ENCODE results near the gene PHF2.

Gene PHF2

GRCh38 chr9:93677048-93677571, 100.7 kb downstream of the PHF2 start:
- Histone ChIP-seq H3K27me3 (ENCODE audit: control insufficient read depth in 1 of 2, insufficient read depth in 2 of 2, low read length in 2 of 2) (no peaks in the 10 kb centered on the region), H3K4me3 (ENCODE audit: low read depth in 1 of 2, low read length in 2 of 2) (no peak overlapping the region), H3K9me3 (ENCODE audit: control insufficient read depth in 1 of 2, low read length in 2 of 2) (no peaks in the 10 kb centered on the region), H3K4me1 (ENCODE audit: control insufficient read depth in 1 of 2, insufficient read depth in 2 of 2, low read length in 2 of 2) (no peaks in the 10 kb centered on the region), H3K27ac (ENCODE audit: low read depth, low read length) (no peak overlapping the region), H3K36me3 (ENCODE audit: control insufficient read depth in 1 of 2, insufficient read depth in 2 of 2, low read length in 2 of 2) (peaks cover 11 to 58% of the 10 kb centered on the region in 2 donors), H3K9ac (ENCODE audit: low read depth in 1 of 2, low read length in 2 of 2) (no peak overlapping the region)

- peaks cover 11 to 57% of the 10 kb centered on the region in 2 donors for H3K36me3 ChIP-seq (ENCODE audit: control insufficient read depth in 1 of 2, insufficient read depth in 2 of 2, low read length in 2 of 2)
- no peaks in the 10 kb centered on the region for H3K27me3 ChIP-seq (ENCODE audit: control insufficient read depth in 1 of 2, insufficient read depth in 2 of 2, low read length in 2 of 2)
- H3K4me3 ChIP-seq (ENCODE audit: low read depth in 1 of 2, low read length in 2 of 2): no peak overlapping the region
- H3K4me1 ChIP-seq (ENCODE audit: control insufficient read depth in 1 of 2, insufficient read depth in 2 of 2, low read length in 2 of 2): no peaks in the 10 kb centered on the region
- no peak overlapping the region for H3K27ac ChIP-seq (ENCODE audit: low read depth, low read length)
- no peak overlapping the region for H3K9ac ChIP-seq (ENCODE audit: low read depth in 1 of 2, low read length in 2 of 2)
- no peaks in the 10 kb centered on the region for H3K9me3 ChIP-seq (ENCODE audit: control insufficient read depth in 1 of 2, low read length in 2 of 2)
These were observed 101.3 kb downstream of the PHF2 start for GRCh38 chr9:93677641-93678136.

GRCh38 chr9:93678199-93679019, 102.0 kb downstream of the PHF2 start:
- Histone ChIP-seq H3K9ac (ENCODE audit: low read depth in 1 of 2, low read length in 2 of 2) (no peak overlapping the region), H3K27ac (ENCODE audit: low read depth, low read length) (no peak overlapping the region), H3K4me1 (ENCODE audit: control insufficient read depth in 1 of 2, insufficient read depth in 2 of 2, low read length in 2 of 2) (no peaks in the 10 kb centered on the region), H3K9me3 (ENCODE audit: control insufficient read depth in 1 of 2, low read length in 2 of 2) (no peaks in the 10 kb centered on the region), H3K36me3 (ENCODE audit: control insufficient read depth in 1 of 2, insufficient read depth in 2 of 2, low read length in 2 of 2) (peaks cover 11 to 50% of the 10 kb centered on the region in 2 donors), H3K27me3 (ENCODE audit: control insufficient read depth in 1 of 2, insufficient read depth in 2 of 2, low read length in 2 of 2) (no peaks in the 10 kb centered on the region), H3K4me3 (ENCODE audit: low read depth in 1 of 2, low read length in 2 of 2) (no peak overlapping the region)

DNA sequence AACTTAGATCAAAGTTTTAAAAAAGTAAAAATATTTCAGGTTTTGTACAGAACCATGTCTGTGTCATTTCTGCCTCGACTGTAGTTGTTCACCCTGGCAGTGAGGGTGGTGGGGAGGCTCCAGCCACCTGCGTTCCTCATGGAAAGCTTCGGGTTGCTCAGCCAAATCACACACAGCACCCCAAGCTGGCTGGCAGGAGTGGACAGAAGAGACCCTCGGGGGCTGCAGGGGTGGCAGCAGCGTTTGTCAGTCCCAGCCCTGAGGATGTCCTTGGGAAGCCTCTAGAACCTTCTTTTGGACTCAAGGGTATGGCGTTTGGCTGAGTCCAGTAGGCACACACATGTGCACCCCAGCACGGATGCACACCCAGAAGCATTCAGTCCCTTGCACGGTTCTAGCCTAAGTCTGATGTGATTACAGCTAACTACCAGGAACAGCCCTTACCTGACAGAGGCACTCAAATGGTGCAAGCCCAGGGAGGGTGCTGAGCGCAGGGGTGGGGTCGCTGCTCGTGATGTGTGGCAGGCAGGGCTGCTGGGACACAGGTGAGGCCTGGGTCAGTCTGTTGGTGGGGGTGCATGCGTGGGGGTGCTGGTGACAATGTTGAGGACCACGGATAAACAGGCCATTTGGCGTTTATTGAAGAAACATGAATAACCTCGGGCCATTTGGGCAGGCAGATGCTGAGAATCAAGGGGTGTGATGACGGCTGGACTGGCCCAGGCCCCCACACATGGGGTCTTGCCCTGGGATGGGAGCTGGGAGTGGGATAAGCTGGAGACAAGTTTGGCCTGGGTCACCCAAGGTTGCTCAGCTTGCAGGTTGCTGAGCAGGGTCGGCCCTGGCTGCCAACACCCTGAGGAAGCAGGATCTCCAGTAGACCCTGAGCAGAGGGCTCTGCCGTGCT, 103.4 kb downstream of the PHF2 start:
- Histone ChIP-seq H3K9me3 (ENCODE audit: control insufficient read depth in 1 of 2, low read length in 2 of 2) (no peaks in the 10 kb centered on the region), H3K4me3 (ENCODE audit: low read depth in 1 of 2, low read length in 2 of 2) (no peak overlapping the region), H3K27me3 (ENCODE audit: control insufficient read depth in 1 of 2, insufficient read depth in 2 of 2, low read length in 2 of 2) (no peaks in the 10 kb centered on the region)

DNA sequence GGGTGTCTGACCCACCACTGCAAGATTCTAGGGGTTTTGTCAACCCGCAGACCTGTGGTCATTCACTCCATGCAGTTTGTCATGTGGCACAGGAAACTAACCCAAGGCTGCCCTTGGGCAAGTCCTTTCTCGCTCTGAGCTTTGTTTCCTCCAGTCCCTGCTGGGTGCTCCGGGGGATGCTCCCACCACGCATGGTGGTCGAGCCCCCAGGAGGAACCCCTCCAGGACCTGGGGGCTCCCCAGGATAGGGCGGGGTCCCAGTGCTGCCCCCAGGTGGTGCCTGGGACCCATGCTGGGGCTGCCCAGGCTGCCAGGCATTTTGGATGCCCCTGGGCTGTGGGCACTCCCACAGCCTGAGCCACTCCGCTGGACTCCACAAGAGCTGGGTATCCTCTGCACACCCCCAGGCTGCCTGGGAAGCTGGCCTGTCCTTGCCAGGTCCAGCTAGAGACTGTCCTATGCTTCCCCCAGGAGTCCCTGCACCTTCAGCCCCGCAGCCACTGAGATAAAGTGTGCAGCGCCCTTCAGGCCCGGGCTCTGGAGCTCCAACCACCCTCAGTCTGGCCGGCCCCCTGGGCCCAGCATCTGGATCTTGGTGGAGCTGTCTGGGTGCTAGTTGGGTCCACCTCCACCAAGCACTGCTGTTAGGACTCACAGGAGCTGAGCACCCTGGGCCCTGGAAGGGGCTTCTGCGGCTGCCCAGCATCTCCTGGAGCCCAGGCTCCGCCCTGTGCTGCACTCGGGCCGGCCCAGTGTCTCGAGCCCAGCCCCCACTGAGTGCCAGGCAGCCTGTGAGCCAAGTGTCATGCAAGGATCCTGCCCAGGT, 104.3 kb downstream of the PHF2 start:
- no peaks in the 10 kb centered on the region for H3K27me3 ChIP-seq (ENCODE audit: control insufficient read depth in 1 of 2, insufficient read depth in 2 of 2, low read length in 2 of 2)
- peaks cover 0 to 27% of the 10 kb centered on the region in 2 donors for H3K36me3 ChIP-seq (ENCODE audit: control insufficient read depth in 1 of 2, insufficient read depth in 2 of 2, low read length in 2 of 2)
- H3K27ac ChIP-seq (ENCODE audit: low read depth, low read length): no peak overlapping the region
- H3K4me3 ChIP-seq (ENCODE audit: low read depth in 1 of 2, low read length in 2 of 2): no peak overlapping the region
- H3K9me3 ChIP-seq (ENCODE audit: control insufficient read depth in 1 of 2, low read length in 2 of 2): no peaks in the 10 kb centered on the region
- no peak overlapping the region for H3K9ac ChIP-seq (ENCODE audit: low read depth in 1 of 2, low read length in 2 of 2)
- no peaks in the 10 kb centered on the region for H3K4me1 ChIP-seq (ENCODE audit: control insufficient read depth in 1 of 2, insufficient read depth in 2 of 2, low read length in 2 of 2)

More for the DNA sequence above, 103.4 kb downstream of the PHF2 start:
- Histone ChIP-seq H3K36me3 (ENCODE audit: control insufficient read depth in 1 of 2, insufficient read depth in 2 of 2, low read length in 2 of 2) (peaks cover 3 to 36% of the 10 kb centered on the region in 2 donors), H3K9ac (ENCODE audit: low read depth in 1 of 2, low read length in 2 of 2) (no peak overlapping the region), H3K27ac (ENCODE audit: low read depth, low read length) (no peak overlapping the region), H3K4me1 (ENCODE audit: control insufficient read depth in 1 of 2, insufficient read depth in 2 of 2, low read length in 2 of 2) (no peaks in the 10 kb centered on the region)

GRCh38 chr9:93681269-93682154, 105.1 kb downstream of the PHF2 start:
- Histone ChIP-seq H3K4me1 (ENCODE audit: control insufficient read depth in 1 of 2, insufficient read depth in 2 of 2, low read length in 2 of 2) (no peaks in the 10 kb centered on the region), H3K9me3 (ENCODE audit: control insufficient read depth in 1 of 2, low read length in 2 of 2) (no peaks in the 10 kb centered on the region), H3K9ac (ENCODE audit: low read depth in 1 of 2, low read length in 2 of 2) (no peak overlapping the region), H3K36me3 (ENCODE audit: control insufficient read depth in 1 of 2, insufficient read depth in 2 of 2, low read length in 2 of 2) (peaks cover 0 to 19% of the 10 kb centered on the region in 2 donors), H3K4me3 (ENCODE audit: low read depth in 1 of 2, low read length in 2 of 2) (no peak overlapping the region), H3K27ac (ENCODE audit: low read depth, low read length) (no peak overlapping the region), H3K27me3 (ENCODE audit: control insufficient read depth in 1 of 2, insufficient read depth in 2 of 2, low read length in 2 of 2) (no peaks in the 10 kb centered on the region)

- no peak overlapping the region for H3K27ac ChIP-seq (ENCODE audit: low read depth, low read length)
- no peaks in the 10 kb centered on the region for H3K9me3 ChIP-seq (ENCODE audit: control insufficient read depth in 1 of 2, low read length in 2 of 2)
- no peaks in the 10 kb centered on the region for H3K27me3 ChIP-seq (ENCODE audit: control insufficient read depth in 1 of 2, insufficient read depth in 2 of 2, low read length in 2 of 2)
- H3K4me3 ChIP-seq (ENCODE audit: low read depth in 1 of 2, low read length in 2 of 2): no peak overlapping the region
- H3K4me1 ChIP-seq (ENCODE audit: control insufficient read depth in 1 of 2, insufficient read depth in 2 of 2, low read length in 2 of 2): no peaks in the 10 kb centered on the region
- H3K36me3 ChIP-seq (ENCODE audit: control insufficient read depth in 1 of 2, insufficient read depth in 2 of 2, low read length in 2 of 2): peaks cover 0 to 10% of the 10 kb centered on the region in 2 donors
- H3K9ac ChIP-seq (ENCODE audit: low read depth in 1 of 2, low read length in 2 of 2): no peak overlapping the region
These were observed 106.0 kb downstream of the PHF2 start for GRCh38 chr9:93682155-93682968.

DNA sequence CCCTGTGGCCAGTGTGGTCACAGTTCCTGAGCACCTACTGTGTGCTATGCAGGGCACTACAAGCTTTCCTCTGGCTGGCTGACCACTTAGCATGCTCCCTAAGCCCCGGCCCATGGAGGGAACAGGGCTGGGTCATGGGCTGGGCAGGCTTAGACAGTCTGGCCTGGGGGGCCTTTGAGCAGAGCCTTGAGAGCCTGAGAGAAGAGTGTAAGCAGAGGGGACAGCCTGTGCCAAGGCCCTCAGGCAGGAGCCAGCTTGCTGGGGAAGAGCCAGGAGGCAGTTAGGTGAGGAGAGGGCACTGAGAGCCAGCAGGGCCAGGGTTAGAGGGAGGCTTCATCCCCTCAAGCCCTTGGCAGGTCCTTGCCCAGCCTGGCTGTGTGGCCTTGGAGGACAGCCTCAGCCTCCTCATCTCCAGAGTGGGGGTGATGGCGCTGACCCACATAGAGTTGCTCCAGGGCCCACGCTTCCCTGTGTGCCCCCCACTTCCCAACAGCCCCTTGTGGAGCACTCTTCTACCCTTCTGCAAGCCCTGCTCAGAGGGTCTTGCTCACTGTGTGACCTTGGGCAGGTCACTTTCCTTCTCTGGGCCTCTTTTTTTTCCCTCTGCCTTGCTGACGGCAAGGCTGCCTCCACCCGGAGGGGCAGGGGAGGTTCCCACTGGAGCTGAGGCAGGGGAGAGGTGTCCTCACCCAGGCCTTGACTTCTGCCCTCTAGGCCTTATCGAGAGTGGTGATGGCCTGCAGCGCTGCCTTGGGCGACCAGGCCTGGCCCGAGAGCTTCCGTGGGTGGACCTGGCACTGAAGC, 107.1 kb downstream of the PHF2 start:
- Histone ChIP-seq H3K9me3 (ENCODE audit: control insufficient read depth in 1 of 2, low read length in 2 of 2) (peaks cover 2 to 3% of the 10 kb centered on the region in 2 donors), H3K4me3 (ENCODE audit: low read depth in 1 of 2, low read length in 2 of 2) (no peak overlapping the region), H3K4me1 (ENCODE audit: control insufficient read depth in 1 of 2, insufficient read depth in 2 of 2, low read length in 2 of 2) (no peaks in the 10 kb centered on the region), H3K36me3 (ENCODE audit: control insufficient read depth in 1 of 2, insufficient read depth in 2 of 2, low read length in 2 of 2) (peaks cover 0 to under 1% of the 10 kb centered on the region in 2 donors), H3K27ac (ENCODE audit: low read depth, low read length) (no peak overlapping the region), H3K9ac (ENCODE audit: low read depth in 1 of 2, low read length in 2 of 2) (no peak overlapping the region), H3K27me3 (ENCODE audit: control insufficient read depth in 1 of 2, insufficient read depth in 2 of 2, low read length in 2 of 2) (no peaks in the 10 kb centered on the region)
